Activated naive CD4-positive, alpha-beta T cell treated with anti-CD3 and anti-CD28 coated beads, Interleukin-2, amount 50 U/mL, for 72 hours (primary cell): ENCODE data around the gene ENOSF1. TPM values are rescaled to one million over a fixed set of nuclear protein-coding genes. Genes with fewer than 3 reads are reported as not detected.
"Not testable (repeated sequence)": the region's sequence is repeated elsewhere in the genome, so short reads cannot be mapped to it uniquely, and the experiment has no call there.

Experiments used
- ATAC-seq, 2 donors: fragments of 150-1000 bp; cut with Tn5 transposase; 2 replicates each; pipeline ENCODE4 v1.10.0; 2021; ENCODE audit warnings: mild to moderate bottlenecking in 2 of 2, moderate library complexity in 2 of 2
- DNase-seq, 2 donors: peaks; one replicate each; pipeline ENCODE4 v3.0.0; 2021 to 2022; ENCODE audit warnings: low spot score in 2 of 2
- H3K27ac Mint-ChIP-seq, 2 donors: one replicate each; pipeline ENCODE4 v1.8.0; 2022; ENCODE audit warnings: mild to moderate bottlenecking in 2 of 2, mixed read lengths in 2 of 2
- H3K36me3 Mint-ChIP-seq, 2 donors: one replicate each; pipeline ENCODE4 v1.8.0; 2022; ENCODE audit warnings: mixed read lengths in 2 of 2
- H3K9me3 Mint-ChIP-seq, 2 donors: one replicate each; pipeline ENCODE4 v1.8.0; 2022; ENCODE audit warnings: mixed read lengths in 2 of 2
- total RNA-seq, 2 donors: library from RNA; stranded (reverse); gene quantifications; one replicate each; pipeline ENCODE4 v1.2.3, GENCODE V29; 2022

ENOSF1 gene, protein sequence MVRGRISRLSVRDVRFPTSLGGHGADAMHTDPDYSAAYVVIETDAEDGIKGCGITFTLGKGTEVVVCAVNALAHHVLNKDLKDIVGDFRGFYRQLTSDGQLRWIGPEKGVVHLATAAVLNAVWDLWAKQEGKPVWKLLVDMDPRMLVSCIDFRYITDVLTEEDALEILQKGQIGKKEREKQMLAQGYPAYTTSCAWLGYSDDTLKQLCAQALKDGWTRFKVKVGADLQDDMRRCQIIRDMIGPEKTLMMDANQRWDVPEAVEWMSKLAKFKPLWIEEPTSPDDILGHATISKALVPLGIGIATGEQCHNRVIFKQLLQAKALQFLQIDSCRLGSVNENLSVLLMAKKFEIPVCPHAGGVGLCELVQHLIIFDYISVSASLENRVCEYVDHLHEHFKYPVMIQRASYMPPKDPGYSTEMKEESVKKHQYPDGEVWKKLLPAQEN
- 10 to 100 TPM; 51.8 to 83.8 TPM for total RNA-seq

DNA sequence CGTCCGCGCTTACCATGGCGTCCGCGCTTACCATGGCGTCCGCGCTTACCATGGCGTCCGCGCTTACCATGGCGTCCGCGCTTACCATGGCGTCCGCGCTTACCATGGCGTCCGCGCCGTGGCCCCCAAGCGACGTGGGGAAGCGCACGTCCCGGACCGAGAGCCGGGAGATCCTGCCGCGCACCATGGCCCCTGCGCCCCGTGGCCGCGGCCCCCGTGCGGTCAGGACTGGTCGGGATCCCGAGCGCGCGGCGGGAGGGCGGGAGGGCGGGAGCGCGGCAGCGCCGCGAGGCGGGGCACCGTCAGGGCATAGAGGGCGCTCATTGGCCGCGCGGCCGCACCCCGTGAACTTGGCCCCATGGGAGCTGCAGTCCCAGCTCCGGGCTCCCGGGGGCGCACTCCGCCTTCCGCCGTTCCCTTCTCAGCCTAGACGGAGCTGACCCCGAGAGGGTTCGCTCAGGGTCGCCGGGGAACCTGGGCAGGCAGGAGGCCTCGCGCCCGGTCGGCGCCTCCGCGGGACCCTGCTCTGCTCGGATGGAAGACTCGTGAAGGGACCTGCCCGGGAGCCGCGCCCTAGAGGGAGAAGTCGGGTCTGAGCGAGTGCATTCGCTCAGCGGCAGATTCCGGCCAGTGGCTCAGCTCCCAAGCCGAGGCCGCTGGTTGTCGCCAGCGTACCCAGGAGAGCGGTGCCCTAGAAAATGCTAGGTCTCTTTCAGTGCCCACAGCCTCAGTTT, at the start of gene ENOSF1:
Gene ENOSF1 (minus strand): TSS at position 230 of the 734 bp plus-strand sequence. CDS start 43 bp downstream, at position 187.
- peak; percentile 92 to 93 for DNase-seq
- Mint-ChIP-seq H3K36me3 (peaks cover 20 to 25% of the 10 kb centered on the region in 2 donors), H3K27ac (peak within 1 kb of the TSS; percentile 98 to 99), H3K9me3 (peaks cover 0 to 3% of the 10 kb centered on the region in 2 donors)
- ATAC-seq, result peak; percentile 86 to 94

DNA sequence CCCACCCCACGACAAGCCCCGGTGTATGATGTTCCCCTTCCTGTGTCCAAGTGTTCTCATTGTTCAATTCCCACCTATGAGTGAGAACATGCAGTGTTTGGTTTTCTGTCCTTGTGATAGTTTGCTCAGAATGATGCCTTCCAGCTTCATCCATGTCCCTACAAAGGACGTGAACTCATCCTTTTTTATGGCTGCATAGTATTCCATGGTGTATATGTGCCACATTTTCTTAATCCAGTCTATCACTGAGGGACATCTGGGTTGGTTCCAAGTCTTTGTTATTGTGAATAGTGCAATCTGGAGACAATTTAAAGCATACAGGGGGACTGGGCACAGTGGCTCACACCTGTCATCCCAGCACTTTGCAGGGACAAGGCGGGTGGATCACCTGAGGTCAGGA, 47.4 kb upstream of the ENOSF1 start:
- H3K27ac Mint-ChIP-seq, ATAC-seq, H3K9me3 Mint-ChIP-seq, H3K36me3 Mint-ChIP-seq, DNase-seq: not testable (repeated sequence)

DNA sequence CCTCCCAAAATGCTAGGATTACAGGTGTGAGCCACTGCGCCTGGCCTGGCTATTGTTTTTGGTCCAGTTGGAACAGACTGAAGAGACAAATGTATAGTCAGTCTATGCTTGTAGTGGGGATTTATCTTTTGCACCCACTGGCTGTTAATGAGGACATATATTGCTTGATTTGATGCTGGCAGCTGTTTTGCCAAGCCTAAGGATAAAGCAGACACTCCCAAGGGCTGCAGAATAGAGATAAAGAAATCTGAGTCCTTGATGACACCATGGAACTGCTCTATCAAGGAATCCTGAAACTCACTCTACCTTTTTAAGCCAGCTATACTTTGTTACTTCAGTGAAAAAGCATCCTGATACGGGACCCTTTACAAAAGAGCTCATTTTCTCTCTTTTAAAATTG, 43.1 kb upstream of the ENOSF1 start:
- DNase-seq (no peak), ATAC-seq (no peak)
- H3K9me3 Mint-ChIP-seq, result no peaks in the 10 kb centered on the region
- H3K27ac Mint-ChIP-seq, result no peak overlapping the region
- peaks cover 0 to 1% of the 10 kb centered on the region in 2 donors for H3K36me3 Mint-ChIP-seq

- no peaks in the 10 kb centered on the region for H3K9me3 Mint-ChIP-seq
- peaks cover 0 to 5% of the 10 kb centered on the region in 2 donors for H3K36me3 Mint-ChIP-seq
Observed at GRCh38 chr18:754656-755055, 42.2 kb upstream of the ENOSF1 start.

GRCh38 chr18:750456-750855, 38.0 kb upstream of the ENOSF1 start:
- ATAC-seq (no peak), DNase-seq (no peak)
- Mint-ChIP-seq H3K9me3 (no peaks in the 10 kb centered on the region), H3K36me3 (peaks cover 0 to 5% of the 10 kb centered on the region in 2 donors), H3K27ac (no peak overlapping the region)

More at GRCh38 chr18:754656-755055, 42.2 kb upstream of the ENOSF1 start:
- ATAC-seq, result no peak
- no peak overlapping the region for H3K27ac Mint-ChIP-seq
- DNase-seq, result no peak

DNA sequence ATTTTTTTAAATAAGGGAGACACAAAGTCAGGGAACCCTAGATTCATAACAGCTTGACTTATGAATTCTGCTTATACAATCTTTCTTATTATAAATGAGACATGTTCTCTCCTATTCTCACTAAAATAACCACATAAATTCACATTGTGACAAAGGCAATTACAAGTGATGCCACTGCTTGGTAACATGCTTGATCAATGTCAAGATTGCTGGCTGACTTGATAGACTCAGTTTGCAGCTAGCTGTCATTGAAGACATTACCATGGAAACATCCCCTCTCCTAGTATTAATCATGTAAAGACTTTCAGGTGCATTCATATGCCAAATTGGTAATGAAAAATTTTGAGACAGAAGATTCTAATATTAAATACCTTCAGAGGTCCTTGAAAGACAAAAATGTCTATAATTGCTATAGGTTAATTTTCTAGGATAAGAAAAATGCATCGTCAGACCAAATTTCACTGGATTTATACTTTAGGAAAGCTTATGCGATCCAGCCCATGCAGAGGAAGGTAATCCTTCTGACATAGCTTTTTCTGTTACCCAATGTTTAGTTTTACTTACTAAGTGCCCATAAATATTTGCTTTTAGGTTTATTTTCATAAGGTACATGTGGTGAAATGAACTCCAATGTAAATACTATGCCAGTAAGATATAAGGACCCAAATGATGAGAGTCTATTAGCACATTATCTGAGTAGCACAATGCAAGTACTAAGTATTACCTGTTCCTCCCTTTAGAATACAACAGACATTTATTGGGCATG, 32.6 kb upstream of the ENOSF1 start:
- Mint-ChIP-seq H3K27ac (no peak overlapping the region), H3K36me3 (no peaks in the 10 kb centered on the region), H3K9me3 (no peaks in the 10 kb centered on the region)
- no peak for ATAC-seq
- no peak for DNase-seq

- H3K36me3 Mint-ChIP-seq, result no peaks in the 10 kb centered on the region
- no peak overlapping the region for H3K27ac Mint-ChIP-seq
- no peak for DNase-seq
- no peaks in the 10 kb centered on the region for H3K9me3 Mint-ChIP-seq
- ATAC-seq, result peak; percentile 58 to 67
Observed at GRCh38 chr18:741931-742512, 29.6 kb upstream of the ENOSF1 start.

- H3K36me3 Mint-ChIP-seq, result peaks cover 0 to 7% of the 10 kb centered on the region in 2 donors
- H3K27ac Mint-ChIP-seq, result peak overlapping the region in 1 of 2 donors; percentile 20
- DNase-seq (no peak), ATAC-seq (no peak)
- no peaks in the 10 kb centered on the region for H3K9me3 Mint-ChIP-seq
Observed at GRCh38 chr18:732371-732770, 19.9 kb upstream of the ENOSF1 start.

DNA sequence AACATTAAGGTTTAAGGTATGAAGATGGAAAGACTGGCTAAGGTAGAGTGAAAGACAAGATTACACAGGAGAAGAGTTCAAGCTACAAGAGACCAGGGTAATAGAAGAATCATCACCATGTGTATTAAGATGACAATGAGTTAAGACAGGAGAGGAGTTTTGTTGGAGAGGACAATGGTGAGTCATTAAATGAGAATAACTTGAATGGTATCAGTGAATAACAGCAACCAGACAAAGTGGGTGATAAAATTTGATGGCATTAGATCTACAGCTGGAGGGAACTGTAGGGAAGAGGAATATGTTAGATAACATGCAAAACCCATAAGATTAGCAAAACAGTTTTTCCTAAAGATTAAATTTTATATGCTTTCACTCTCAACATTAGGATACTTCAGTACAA, 18.8 kb upstream of the ENOSF1 start:
- DNase-seq (no peak), ATAC-seq (no peak)
- H3K27ac Mint-ChIP-seq, result peak overlapping the region in 1 of 2 donors; percentile 1
- H3K36me3 Mint-ChIP-seq, result peaks cover 0 to 7% of the 10 kb centered on the region in 2 donors
- no peaks in the 10 kb centered on the region for H3K9me3 Mint-ChIP-seq

- no peak for ATAC-seq
- Mint-ChIP-seq H3K9me3 (no peaks in the 10 kb centered on the region), H3K27ac (no peak overlapping the region), H3K36me3 (peaks cover 0 to 7% of the 10 kb centered on the region in 2 donors)
- DNase-seq, result no peak
Observed at GRCh38 chr18:730692-731091, 18.3 kb upstream of the ENOSF1 start.

DNA sequence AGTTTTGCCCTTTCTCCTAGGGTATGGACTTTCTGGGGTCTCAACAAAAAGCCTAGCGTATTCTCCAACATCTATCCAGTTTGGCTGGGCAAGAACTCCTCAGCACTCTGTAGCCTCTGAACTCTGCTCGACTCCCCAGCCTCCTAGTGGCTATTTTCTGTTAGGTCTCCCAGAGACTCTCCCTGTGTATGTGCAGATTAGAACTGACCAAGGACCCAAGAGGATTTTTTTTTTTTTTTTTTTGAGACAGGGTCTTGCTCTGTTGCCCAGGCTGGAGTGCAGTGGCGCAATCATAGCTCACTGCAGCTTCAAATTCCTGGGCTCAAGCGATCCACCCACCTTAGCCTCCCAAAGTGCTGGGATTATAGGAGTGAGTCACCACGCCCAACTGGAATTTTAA, 17.7 kb upstream of the ENOSF1 start:
- not testable (repeated sequence) for DNase-seq, H3K27ac Mint-ChIP-seq, ATAC-seq, H3K9me3 Mint-ChIP-seq, H3K36me3 Mint-ChIP-seq

GRCh38 chr18:725646-726045, 13.2 kb upstream of the ENOSF1 start:
- Mint-ChIP-seq H3K9me3 (no peaks in the 10 kb centered on the region), H3K36me3 (no peaks in the 10 kb centered on the region), H3K27ac (peak overlapping the region in 1 of 2 donors; percentile 19)
- DNase-seq (no peak), ATAC-seq (no peak)

GRCh38 chr18:723541-724080, 11.2 kb upstream of the ENOSF1 start:
- H3K27ac Mint-ChIP-seq, result no peak overlapping the region
- ATAC-seq, result no peak
- H3K9me3 Mint-ChIP-seq, result no peaks in the 10 kb centered on the region
- H3K36me3 Mint-ChIP-seq, result no peaks in the 10 kb centered on the region
- no peak for DNase-seq

- Mint-ChIP-seq H3K27ac (no peak overlapping the region), H3K36me3 (peaks cover under 1% of the 10 kb centered on the region in 2 donors), H3K9me3 (peaks cover 0 to 3% of the 10 kb centered on the region in 2 donors)
- ATAC-seq (no peak), DNase-seq (no peak)
Observed at GRCh38 chr18:717003-717402, 4.6 kb upstream of the ENOSF1 start.

- ATAC-seq, result no peak
- Mint-ChIP-seq H3K9me3 (peaks cover 0 to 3% of the 10 kb centered on the region in 2 donors), H3K36me3 (peaks cover 9 to 10% of the 10 kb centered on the region in 2 donors), H3K27ac (peak overlapping the region in 1 of 2 donors; percentile 29)
- no peak for DNase-seq
Observed at GRCh38 chr18:715626-716025, 3.2 kb upstream of the ENOSF1 start.

- ATAC-seq, result no peak
- no peak for DNase-seq
- peaks cover 20 to 23% of the 10 kb centered on the region in 2 donors for H3K36me3 Mint-ChIP-seq
- peaks cover 0 to 3% of the 10 kb centered on the region in 2 donors for H3K9me3 Mint-ChIP-seq
- H3K27ac Mint-ChIP-seq, result peak overlapping the region in 1 of 2 donors; percentile 98
Observed at GRCh38 chr18:713135-713490, 683 bp upstream of the ENOSF1 start.
